ENCODE data around the gene KBTBD12.
A peak's percentile ranks its signal among the peaks of the same experiment; 100 is the strongest.

Gene KBTBD12

GRCh38 chr3:127955728-127956127 is 40.7 kb downstream of the KBTBD12 start:
- DNase-seq: peak; percentile 59

DNA sequence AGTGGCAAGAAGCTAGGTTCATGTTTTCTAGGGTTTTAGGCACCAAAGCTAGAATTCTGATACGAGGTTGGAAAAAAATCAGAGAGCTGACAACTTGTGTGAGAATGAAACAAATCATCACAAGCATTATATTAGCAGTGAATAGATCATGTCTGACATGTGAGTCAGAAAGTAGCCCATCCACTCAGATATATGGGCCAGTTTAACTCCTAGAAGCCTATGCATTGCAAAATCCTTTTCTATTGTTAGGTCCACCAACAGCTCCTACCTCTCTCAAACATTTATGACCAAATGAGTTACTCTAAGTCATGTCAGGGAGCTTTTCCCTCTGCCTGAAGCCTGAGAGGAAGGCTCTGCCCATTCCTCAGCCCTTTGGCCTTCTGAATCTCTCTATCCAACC is 44.0 kb downstream of the KBTBD12 start:
- DNase-seq: no peak

- DNase-seq: peak; percentile 71
These were observed 44.8 kb downstream of the KBTBD12 start for GRCh38 chr3:127959873-127960272.

DNA sequence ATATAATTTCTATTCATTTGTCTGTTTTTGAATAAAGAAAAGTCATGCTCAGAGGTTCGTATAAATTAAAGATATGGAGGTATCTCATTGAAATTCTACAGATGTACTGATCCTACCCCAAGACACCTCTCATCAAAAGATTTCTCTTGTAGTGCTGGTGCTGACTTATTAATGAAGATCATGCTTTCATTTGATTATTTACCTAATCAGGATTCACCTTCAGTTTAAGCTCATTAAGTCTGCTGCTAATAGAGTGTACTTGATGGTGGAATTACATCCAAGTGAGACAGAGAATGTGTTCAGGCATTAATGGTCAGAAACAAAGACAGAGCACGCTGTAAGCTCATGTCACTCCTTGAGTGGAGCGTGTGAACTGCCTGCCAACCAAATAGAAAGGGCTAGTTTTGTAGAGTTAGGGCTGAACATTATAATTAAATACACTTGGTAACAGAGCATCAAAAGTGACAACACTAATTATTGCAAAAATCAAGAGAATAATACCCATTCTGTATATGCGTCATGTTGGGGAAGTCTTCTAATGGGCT is 45.5 kb downstream of the KBTBD12 start:
- DNase-seq: no peak

DNA sequence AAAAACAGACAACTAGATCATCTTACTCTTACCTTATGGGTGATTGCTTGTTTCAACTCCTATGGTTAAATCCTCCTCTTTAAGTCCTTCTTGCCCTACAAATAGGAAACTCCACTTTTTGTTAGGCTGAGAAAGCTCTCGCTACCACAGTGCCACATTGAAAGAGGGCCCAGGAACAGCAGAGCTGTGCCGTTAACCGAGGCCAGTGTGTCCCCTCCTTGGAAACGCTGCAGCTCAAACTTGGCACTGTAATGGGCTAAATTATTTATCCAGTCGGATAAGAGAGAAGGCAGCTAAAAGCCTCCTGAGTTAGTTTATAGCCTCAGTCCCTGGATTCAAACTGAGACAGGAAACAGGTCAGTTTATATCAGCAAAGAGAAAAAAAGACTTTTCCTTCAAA is 46.1 kb downstream of the KBTBD12 start:
- DNase-seq: no peak

DNA sequence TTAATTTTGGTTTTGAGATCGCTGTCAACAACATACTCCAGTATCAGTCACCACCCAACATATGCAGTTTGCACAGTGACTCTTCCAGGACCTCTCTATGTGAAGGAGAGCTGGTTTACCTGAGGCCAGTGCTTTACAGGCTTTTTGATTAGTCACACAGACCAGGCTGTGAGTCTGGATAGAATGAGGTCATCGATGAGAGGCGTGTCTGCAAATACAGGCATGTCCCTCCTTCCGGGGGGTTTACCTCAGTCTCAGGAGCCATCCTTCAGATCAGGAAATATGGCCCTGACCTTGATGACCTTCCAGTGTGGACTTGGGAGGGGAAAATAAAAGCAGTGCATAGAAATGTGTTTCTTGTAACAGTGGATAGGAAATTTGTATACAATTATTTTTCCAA is 46.9 kb downstream of the KBTBD12 start:
- no peak for DNase-seq

- DNase-seq: no peak
These were observed 47.9 kb downstream of the KBTBD12 start for GRCh38 chr3:127962937-127963336.

- DNase-seq: peak; percentile 88
These were observed 49.0 kb downstream of the KBTBD12 start for GRCh38 chr3:127964053-127964452.

GRCh38 chr3:127964816-127965215 is 49.8 kb downstream of the KBTBD12 start:
- no peak for DNase-seq

DNA sequence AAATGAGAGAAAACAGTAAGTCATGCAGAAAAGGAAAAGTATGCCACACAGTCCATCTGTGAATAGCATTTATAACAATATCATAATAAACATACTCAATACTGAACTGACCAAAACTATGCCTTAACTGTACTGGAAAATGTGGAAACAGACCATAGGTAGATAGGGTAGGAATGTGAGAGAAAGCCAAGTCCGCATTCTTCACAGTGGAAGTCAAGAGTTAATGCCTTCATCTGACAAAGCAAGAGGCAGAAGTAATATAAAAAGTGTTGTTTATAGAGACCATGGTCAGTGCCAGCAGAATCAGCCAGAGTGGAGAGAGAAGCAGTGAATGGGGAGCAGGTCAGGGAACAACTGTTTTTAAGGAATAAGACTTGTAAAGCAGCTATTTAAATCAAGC is 52.3 kb downstream of the KBTBD12 start:
- no peak for DNase-seq

DNA sequence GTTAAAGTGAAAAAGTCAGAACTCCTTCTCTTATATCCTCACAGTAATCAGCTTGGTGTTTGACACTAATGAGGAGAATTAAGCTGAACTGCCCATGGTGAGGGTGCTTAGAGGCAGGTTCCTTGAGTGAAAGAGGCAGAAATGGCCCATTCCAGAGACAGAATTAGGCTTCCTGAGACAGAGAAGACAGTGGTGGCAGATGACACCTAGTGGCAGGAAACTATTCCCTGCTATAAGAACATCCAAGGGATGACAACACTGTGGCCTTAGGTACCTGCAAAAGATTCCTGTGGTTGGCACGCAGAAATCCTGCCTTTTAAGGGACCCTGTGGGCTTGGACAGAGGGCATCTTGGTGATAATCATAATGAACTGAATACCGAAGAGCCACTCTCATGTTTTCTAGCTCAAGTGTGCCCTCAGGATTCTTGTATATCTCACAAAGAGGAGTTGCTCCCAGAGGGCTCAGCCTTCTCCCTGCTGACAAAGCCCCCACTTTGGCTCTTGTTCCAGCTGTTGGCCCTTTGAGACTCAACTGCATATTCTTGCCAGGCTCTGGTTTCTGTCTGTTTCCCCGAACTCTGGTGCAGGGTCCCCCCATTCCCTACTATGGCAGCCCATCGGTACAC is 56.0 kb downstream of the KBTBD12 start:
- peak; percentile 78 for DNase-seq

- DNase-seq: no peak
These were observed 59.2 kb downstream of the KBTBD12 start for GRCh38 chr3:127974226-127974625.

GRCh38 chr3:127975153-127976029 is 60.4 kb downstream of the KBTBD12 start:
- DNase-seq: peak; percentile 25

- no peak for DNase-seq
These were observed 63.6 kb downstream of the KBTBD12 start for GRCh38 chr3:127978636-127979035.

GRCh38 chr3:127979473-127979872 is 64.4 kb downstream of the KBTBD12 start:
- no peak for DNase-seq

DNA sequence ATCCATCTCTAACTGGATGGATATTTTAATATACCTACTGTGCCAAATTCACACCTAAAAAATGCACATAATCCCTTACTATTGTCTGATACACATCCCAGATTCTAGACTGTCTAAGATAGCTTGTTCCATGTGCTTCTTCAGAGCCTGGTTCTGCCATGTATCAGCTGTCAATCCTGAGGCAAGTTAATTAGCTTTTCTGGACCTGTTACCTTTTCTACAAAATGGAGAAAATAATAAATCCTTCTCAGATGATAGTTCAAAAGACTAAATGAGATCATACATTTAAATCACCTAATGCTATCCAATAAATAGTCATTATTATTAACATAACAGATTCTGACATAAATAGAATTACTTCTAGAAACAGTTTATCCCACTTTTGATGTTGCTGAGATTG is 66.1 kb downstream of the KBTBD12 start:
- DNase-seq: peak; percentile 6

DNA sequence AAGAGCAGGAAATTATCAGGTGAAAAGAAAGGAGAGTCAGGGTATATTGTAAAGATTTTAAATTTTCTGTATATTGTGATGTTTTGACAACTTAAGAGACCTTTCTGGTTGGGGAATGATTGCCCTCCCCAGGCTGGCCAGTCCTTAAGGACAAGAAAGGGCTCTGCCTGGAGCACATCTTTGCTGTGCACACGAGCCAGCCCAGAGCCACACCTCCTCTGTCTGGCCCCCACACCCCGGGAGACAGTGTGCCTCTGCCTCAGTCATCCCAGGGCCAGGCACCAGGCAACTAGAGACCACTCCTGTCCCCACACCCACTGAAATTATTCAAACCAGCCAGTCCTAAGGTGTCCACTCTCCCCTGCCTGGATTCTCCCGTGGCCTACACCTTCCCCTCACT is 67.1 kb downstream of the KBTBD12 start:
- no peak for DNase-seq

DNA sequence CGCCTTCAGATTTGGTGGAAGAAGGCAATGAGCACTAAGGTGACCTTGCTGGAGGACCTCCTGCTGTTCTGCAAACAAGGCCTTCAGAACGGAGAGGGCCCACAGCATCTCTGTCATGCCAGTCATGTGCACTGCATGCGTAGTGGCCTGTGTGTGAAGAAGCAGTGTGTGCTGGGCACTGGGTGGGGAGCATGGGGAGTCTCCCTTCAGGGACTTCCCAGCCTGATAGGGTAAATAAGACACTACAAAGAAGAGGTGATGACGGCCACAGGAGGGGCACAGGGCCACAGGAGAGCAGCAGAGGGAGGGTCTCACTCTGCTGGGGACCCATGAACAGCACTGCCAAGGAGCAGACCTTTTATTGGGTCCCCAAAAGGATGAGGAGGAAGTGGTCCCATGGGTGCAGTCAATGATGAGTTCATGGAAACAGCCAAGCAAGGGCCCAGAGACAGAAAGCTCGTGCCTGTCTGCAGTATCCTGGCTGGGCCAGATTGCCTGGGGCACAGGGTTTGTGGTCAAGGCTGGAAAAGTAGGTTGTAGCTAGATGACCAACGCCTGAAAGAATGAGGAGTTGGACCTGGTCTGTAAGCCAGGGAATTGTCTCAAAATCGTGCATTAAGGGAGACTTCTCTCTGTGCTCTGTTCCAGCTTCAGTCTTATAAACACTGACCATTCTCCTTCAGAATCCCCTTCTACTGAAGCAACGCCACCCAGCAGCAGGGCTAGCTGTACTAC is 69.4 kb downstream of the KBTBD12 start:
- DNase-seq: no peak

DNA sequence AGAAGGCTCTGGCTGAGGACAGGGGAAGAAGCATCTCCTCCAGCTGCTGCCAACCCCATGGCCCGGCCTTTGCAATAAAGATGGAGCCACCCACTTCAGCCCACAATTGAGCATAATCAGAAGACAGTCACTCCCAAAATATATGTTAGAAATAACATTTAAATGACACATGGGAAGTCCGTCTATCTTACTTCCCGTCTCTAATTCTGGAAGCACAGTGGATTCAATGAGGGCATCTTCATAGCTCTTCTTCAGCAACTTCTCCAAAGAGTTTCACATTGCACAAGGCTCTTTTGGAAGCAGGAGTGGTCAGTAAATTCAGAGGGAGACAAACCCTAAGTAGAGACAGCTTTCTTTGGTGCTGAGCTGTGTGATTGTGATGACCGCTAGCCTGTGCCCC is 70.2 kb downstream of the KBTBD12 start:
- no peak for DNase-seq

DNA sequence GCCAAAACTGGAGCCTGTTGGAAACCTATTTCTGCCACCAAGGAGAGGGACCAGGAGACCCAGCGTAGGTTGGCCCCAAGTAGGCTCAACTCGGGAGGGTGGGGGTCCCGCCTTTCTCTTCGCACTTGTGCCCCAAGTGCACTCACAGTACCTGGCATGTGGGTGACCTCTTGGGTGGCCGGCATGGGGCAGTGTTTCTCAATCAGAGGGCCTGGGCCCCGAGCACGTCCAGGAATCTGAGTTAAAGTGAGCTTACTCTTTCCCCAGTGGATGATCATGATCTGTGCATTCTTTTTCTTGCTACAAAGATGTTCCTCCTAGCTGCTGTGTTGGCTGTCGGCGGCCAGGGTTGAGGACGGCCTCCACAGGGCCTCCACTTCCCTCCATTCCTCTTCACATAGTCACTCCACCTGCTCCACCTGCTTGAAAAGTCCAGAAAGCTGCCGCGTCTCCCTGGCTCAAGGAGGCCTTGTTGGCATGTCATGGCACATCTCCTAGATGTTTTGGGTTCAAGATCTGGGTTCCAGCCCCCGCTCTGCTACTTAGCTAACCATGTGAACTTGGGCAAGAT is 70.7 kb downstream of the KBTBD12 start:
- no peak for DNase-seq

DNA sequence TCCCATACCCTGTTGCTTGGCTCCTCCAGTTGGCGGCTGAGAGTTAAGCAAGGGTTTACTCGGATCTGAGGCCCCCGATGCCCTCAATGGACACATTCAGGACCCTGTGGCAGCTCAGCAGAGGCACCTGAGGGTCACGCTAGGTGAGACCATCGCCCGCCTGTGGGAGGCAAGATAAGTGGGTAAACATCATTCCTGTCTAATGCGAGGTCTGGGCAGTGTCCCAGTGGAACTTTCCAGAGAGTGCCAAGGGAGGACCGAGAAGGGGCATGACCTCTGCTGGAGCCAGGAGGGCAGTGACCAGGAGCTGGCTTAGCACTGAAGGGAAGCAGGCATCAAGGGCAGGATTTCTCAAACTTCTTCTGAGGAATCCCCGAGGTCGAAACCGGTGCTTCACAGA is 71.8 kb downstream of the KBTBD12 start:
- no peak for DNase-seq

DNA sequence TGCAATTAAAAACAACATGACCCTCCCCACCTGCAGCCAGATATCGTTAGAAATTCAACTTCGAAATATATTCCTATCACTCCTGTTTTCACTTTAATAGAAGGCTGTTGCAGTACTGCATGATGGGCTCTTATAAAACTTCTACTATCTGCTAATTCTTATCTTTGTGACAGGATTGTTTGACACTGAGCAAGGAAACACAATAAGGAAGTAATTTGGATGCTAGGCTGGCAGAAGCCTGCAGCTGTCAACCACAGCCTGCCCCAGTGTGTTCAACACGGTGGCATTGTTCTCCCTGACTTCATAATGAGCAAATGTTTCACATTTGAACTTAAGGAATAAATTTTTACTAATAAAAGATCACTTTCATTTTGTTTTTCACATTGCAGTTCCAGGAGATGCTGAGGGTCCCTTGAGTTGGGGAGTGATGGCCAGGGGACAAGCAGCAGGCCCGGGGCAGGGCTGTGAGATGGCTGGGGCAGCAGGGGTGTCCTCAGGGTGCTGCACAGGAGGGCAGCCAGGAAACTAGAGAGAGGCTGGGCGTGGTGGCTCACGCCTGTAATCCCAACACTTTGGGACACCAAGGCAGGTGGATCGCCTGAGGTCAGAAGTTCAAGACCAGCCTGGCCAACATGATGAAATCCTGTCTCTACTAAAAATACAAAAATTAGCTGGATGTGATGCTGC is 72.4 kb downstream of the KBTBD12 start:
- DNase-seq: no peak

Data from NCI-H2171 treated with DMSO at 0.1 percent for 48 hours (cell line).